ENCODE results near the gene C1QA.

GRCh38 chr1:22681556-22682276 lies 45.3 kb downstream of the C1QA start:
- TF ChIP-seq CTCF (conservative IDR thresholded peaks at IDR 0.05) (no peak), ZFX (IDR thresholded peaks at IDR 0.05) (no peak)

All from C4-2B (cell line).